Peyer's patch (tissue), 4 donors: ENCODE data around the gene REST.
A peak's percentile ranks its signal among the peaks of the same experiment; 100 is the strongest.

Experiments
- CTCF ChIP-seq, 6 experiments: fragments of 450-650 bp in 4 of 6; fragments of 200-600 bp in 2 of 6; sonication (generic) in 1 of 6; IDR thresholded peaks; one replicate each; pipeline ENCODE4 v1.5.1; 2017 to 2019; ENCODE audit warnings: antibody characterized with exemption in 6 of 6, mild to moderate bottlenecking in 3 of 6, moderate library complexity in 1 of 6
- POLR2A ChIP-seq, 2 donors: fragments of 450-650 bp; IDR thresholded peaks; one replicate each; pipeline ENCODE4 v1.5.1; 2017; ENCODE audit warnings: antibody characterized with exemption in 2 of 2, mild to moderate bottlenecking in 2 of 2, moderate library complexity in 2 of 2

GRCh38 chr4:56977321-56978012 is 69.8 kb downstream of the REST start, which contains the start of gene NOA1:
- TF ChIP-seq CTCF (IDR thresholded peaks at IDR 0.05) (no peak), POLR2A (IDR thresholded peaks at IDR 0.05) (peak; percentile 61 to 86)
